H1 (cell line): ENCODE results near the gene JMJD7. TPM values are rescaled to one million over a fixed set of nuclear protein-coding genes. Genes with fewer than 3 reads are reported as not detected.

Experiments used
- CTCF ChIA-PET: fragments of 300-600 bp; sonication (Branson Sonifier 250); formaldehyde crosslinking; loops from one replicate; lab custom pipeline; 2021; ENCODE audit not compliant: partially characterized antibody; lab: Charles Lee
- POLR2A ChIA-PET: fragments of 300-600 bp; sonication (Branson Sonifier 250); formaldehyde crosslinking; loops from one replicate; lab custom pipeline; 2021; ENCODE audit warnings: inconsistent platforms; ENCODE audit not compliant: partially characterized antibody; lab: Charles Lee
- DNase-seq, 2 experiments: peaks; one replicate each; pipeline versions ENCODE4 v3.0.0 to v3.0.0-alpha.2; 2010 to 2022; ENCODE audit warnings: low spot score in 2 of 2, low read depth in 1 of 2, mixed read lengths in 1 of 2
- FAIRE-seq: peaks from 2 replicates; lab custom pipeline; 2011; peaks lifted over from hg19 to GRCh38; lab: Jason Lieb, UNC
- H2AFZ ChIP-seq: 2 replicates; pipeline ENCODE4 v1.8.1; 2012; ENCODE audit warnings: low read length, inconsistent platforms
- H2AK5ac ChIP-seq: 2 replicates; pipeline ENCODE4 v1.6.1; 2013; ENCODE audit warnings: low read depth, low read length
- H2BK120ac ChIP-seq: replicated peaks from 2 replicates; pipeline ENCODE3; 2013; ENCODE audit warnings: low read depth, low read length, inconsistent platforms
- H2BK12ac ChIP-seq: 2 replicates; pipeline ENCODE4 v1.6.1; 2013; ENCODE audit warnings: low read depth, low read length
- H2BK15ac ChIP-seq: 2 replicates; pipeline ENCODE4 v1.6.1; 2013; ENCODE audit warnings: low read length
- H2BK20ac ChIP-seq: 2 replicates; pipeline ENCODE4 v1.6.1; 2013; ENCODE audit warnings: low read length
- H2BK5ac ChIP-seq: 2 replicates; pipeline ENCODE4 v1.6.1; 2013; ENCODE audit warnings: low read depth, low read length
- H3K14ac ChIP-seq: 2 replicates; pipeline ENCODE4 v1.6.1; 2013; ENCODE audit warnings: inconsistent platforms; ENCODE audit not compliant: insufficient read length
- H3K18ac ChIP-seq: 2 replicates; pipeline ENCODE4 v1.6.1; 2013; ENCODE audit warnings: low read length; ENCODE audit errors: extremely low read depth
- H3K23ac ChIP-seq: 2 replicates; pipeline ENCODE4 v1.6.1; 2013; ENCODE audit warnings: inconsistent platforms; ENCODE audit not compliant: insufficient read length
- H3K23me2 ChIP-seq: 2 replicates; pipeline ENCODE4 v1.6.1; 2013; ENCODE audit warnings: low read depth, low read length
- H3K27ac ChIP-seq: 2 replicates; pipeline ENCODE4 v1.6.1; 2011; ENCODE audit warnings: low read depth, low read length, inconsistent platforms
- H3K27me3 ChIP-seq, 4 experiments: replicated peaks in 1 of 4; 1 replicate in 1 of 4; 2 replicates in 3 of 4; pipeline versions ENCODE4 v1.6.1 to v1.8.1; 2011 to 2013; ENCODE audit warnings: low read length in 3 of 4, mild to moderate bottlenecking in 3 of 4, inconsistent platforms in 2 of 4, mixed read lengths in 2 of 4, moderate library complexity in 1 of 4; ENCODE audit not compliant: control insufficient read depth in 3 of 4, insufficient read depth in 3 of 4; ENCODE audit errors: extremely low read depth in 1 of 4
- H3K36me3 ChIP-seq, 4 experiments: 2 replicates each; pipeline versions ENCODE4 v1.6.1 to v1.8.1; 2011 to 2013; ENCODE audit warnings: mild to moderate bottlenecking in 4 of 4, low read length in 3 of 4, moderate library complexity in 2 of 4, control low read depth in 1 of 4, inconsistent platforms in 1 of 4; ENCODE audit not compliant: insufficient read depth in 4 of 4, control insufficient read depth in 2 of 4
- H3K4ac ChIP-seq: replicated peaks from 2 replicates; pipeline ENCODE3; 2013; ENCODE audit warnings: low read length, low read depth, mixed read lengths, inconsistent platforms; ENCODE audit not compliant: insufficient read length
- H3K4me1 ChIP-seq, 4 experiments: replicated peaks in 1 of 4; 1 replicate in 1 of 4; 2 replicates in 3 of 4; pipeline versions ENCODE4 v1.6.1 to v1.8.1; 2011 to 2013; ENCODE audit warnings: low read length in 3 of 4, inconsistent platforms in 2 of 4, mixed read lengths in 1 of 4; ENCODE audit not compliant: insufficient read depth in 4 of 4, control insufficient read depth in 3 of 4
- H3K4me2 ChIP-seq, 2 experiments: 2 replicates each; pipeline versions ENCODE4 v1.6.1 to v1.8.1; 2011 to 2013; ENCODE audit warnings: low read depth in 2 of 2, low read length in 2 of 2, control low read depth in 1 of 2, inconsistent platforms in 1 of 2, mild to moderate bottlenecking in 1 of 2; ENCODE audit not compliant: insufficient read depth in 1 of 2
- H3K4me3 ChIP-seq, 4 experiments: fragments of 200-600, 300-600 bp in 1 of 4; sonication (generic), shearing (Covaris generic), sonication (Bioruptor Twin) in 1 of 4; 2 replicates each; pipeline versions ENCODE4 v1.5.1 to v1.8.1; 2011 to 2016; ENCODE audit warnings: low read length in 4 of 4, low read depth in 3 of 4, control low read depth in 2 of 4, inconsistent platforms in 2 of 4, mild to moderate bottlenecking in 2 of 4, mixed read lengths in 1 of 4, moderate library complexity in 1 of 4; ENCODE audit not compliant: insufficient read depth in 2 of 4; ENCODE audit errors: extremely low read depth in 1 of 4
- H3K56ac ChIP-seq: replicated peaks from 2 replicates; pipeline ENCODE3; 2013; ENCODE audit warnings: low read depth, mild to moderate bottlenecking, mixed read lengths, low read length, inconsistent platforms; ENCODE audit not compliant: insufficient read length
- H3K79me1 ChIP-seq: 2 replicates; pipeline ENCODE4 v1.6.1; 2013; ENCODE audit warnings: low read depth, low read length, control low read depth
- H3K79me2 ChIP-seq, 2 experiments: 2 replicates each; pipeline versions ENCODE4 v1.6.1 to v1.8.1; 2012 to 2013; ENCODE audit warnings: low read length in 2 of 2, mild to moderate bottlenecking in 2 of 2, inconsistent platforms in 1 of 2; ENCODE audit not compliant: insufficient read depth in 2 of 2, control insufficient read depth in 1 of 2
- H3K9ac ChIP-seq, 4 experiments: replicated peaks in 1 of 4; 1 replicate in 1 of 4; 2 replicates in 3 of 4; pipeline versions ENCODE4 v1.6.1 to v1.8.1; 2011 to 2013; ENCODE audit warnings: low read depth in 3 of 4, low read length in 3 of 4, control low read depth in 2 of 4, mild to moderate bottlenecking in 2 of 4, moderate library complexity in 2 of 4, inconsistent platforms in 1 of 4; ENCODE audit errors: extremely low read depth in 1 of 4
- H3K9me3 ChIP-seq, 2 experiments: 2 replicates each; pipeline versions ENCODE4 v1.6.1 to v1.8.1; 2012 to 2013; ENCODE audit warnings: mild to moderate bottlenecking in 2 of 2, moderate library complexity in 2 of 2, control low read depth in 1 of 2, inconsistent platforms in 1 of 2, low read depth in 1 of 2, low read length in 1 of 2, mixed read lengths in 1 of 2; ENCODE audit not compliant: insufficient read depth in 2 of 2
- H4K20me1 ChIP-seq, 2 experiments: replicated peaks in 1 of 2; 2 replicates each; pipeline versions ENCODE3 to v1.8.1; 2011 to 2013; ENCODE audit warnings: inconsistent platforms in 2 of 2, low read length in 2 of 2, mild to moderate bottlenecking in 1 of 2; ENCODE audit not compliant: insufficient read depth in 2 of 2, control insufficient read depth in 1 of 2
- H4K5ac ChIP-seq: 2 replicates; pipeline ENCODE4 v1.6.1; 2013; ENCODE audit warnings: low read length, low read depth, mixed read lengths, inconsistent platforms; ENCODE audit not compliant: insufficient read length
- H4K8ac ChIP-seq: 2 replicates; pipeline ENCODE4 v1.8.0; 2013; ENCODE audit warnings: mild to moderate bottlenecking, moderate library complexity, low read length, inconsistent platforms; ENCODE audit not compliant: insufficient read depth; ENCODE audit errors: extremely low read depth
- H4K91ac ChIP-seq: replicated peaks from 2 replicates; pipeline ENCODE3; 2013; ENCODE audit warnings: low read length, mixed read lengths, inconsistent platforms; ENCODE audit not compliant: insufficient read length
- CBX8 ChIP-seq: fragments of 300-800, 300-1000 bp; sonication (generic); IDR thresholded peaks from 2 replicates; pipeline ENCODE4 v1.7.1; 2016; ENCODE audit warnings: low read depth, low read length, borderline replicate concordance
- CEBPB ChIP-seq: IDR thresholded peaks from 2 replicates; pipeline ENCODE4 v1.6.1; 2012; ENCODE audit warnings: low read depth, low read length
- EGR1 ChIP-seq: IDR thresholded peaks from 2 replicates; pipeline ENCODE4 v1.6.1; 2011; ENCODE audit warnings: low read depth, low read length, borderline replicate concordance
- FOSL1 ChIP-seq: IDR thresholded peaks from 2 replicates; pipeline ENCODE4 v1.6.1; 2011; ENCODE audit warnings: mild to moderate bottlenecking, low read depth, low read length, moderate library complexity; ENCODE audit not compliant: insufficient read depth
- KDM1A ChIP-seq: fragments of 200-600, 300-600 bp; sonication (generic); IDR thresholded peaks from 2 replicates; pipeline ENCODE4 v1.7.1; 2016; ENCODE audit warnings: mild to moderate bottlenecking, low read length, borderline replicate concordance
- KDM4A ChIP-seq: IDR thresholded peaks from one replicate; pipeline ENCODE4 v1.7.1; 2012; ENCODE audit warnings: low read depth, mild to moderate bottlenecking, moderate library complexity, low read length, inconsistent platforms; ENCODE audit not compliant: severe bottlenecking
- POLR2A ChIP-seq, 2 experiments: IDR thresholded peaks; 1 replicate in 1 of 2; 2 replicates in 1 of 2; pipeline ENCODE4 v1.6.1; 2011; ENCODE audit warnings: low read depth in 2 of 2, low read length in 2 of 2, mild to moderate bottlenecking in 2 of 2; ENCODE audit errors: control extremely low read depth in 1 of 2
- RAD21 ChIP-seq, 2 experiments: IDR thresholded peaks in 1 of 2; conservative IDR thresholded peaks in 1 of 2; 2 replicates each; pipeline ENCODE4 v1.6.1; 2011; ENCODE audit warnings: low read depth in 2 of 2, low read length in 2 of 2, improper control_type of control experiment in 1 of 2, inconsistent platforms in 1 of 2, mild to moderate bottlenecking in 1 of 2, moderate library complexity in 1 of 2
- RFX5 ChIP-seq: IDR thresholded peaks from 2 replicates; pipeline ENCODE4 v1.6.1; 2011; ENCODE audit warnings: low read depth, low read length, improper control_type of control experiment, borderline replicate concordance
- SIN3A ChIP-seq, 2 experiments: IDR thresholded peaks in 1 of 2; conservative IDR thresholded peaks in 1 of 2; 2 replicates each; pipeline ENCODE4 v1.6.1; 2011 to 2012; ENCODE audit warnings: low read length in 2 of 2, improper control_type of control experiment in 1 of 2, low read depth in 1 of 2, mild to moderate bottlenecking in 1 of 2
- SP2 ChIP-seq: IDR thresholded peaks from 2 replicates; pipeline ENCODE4 v1.6.1; 2012; ENCODE audit warnings: mild to moderate bottlenecking, low read length, inconsistent platforms
- TAF1 ChIP-seq: IDR thresholded peaks from 2 replicates; pipeline ENCODE4 v1.6.1; 2011; ENCODE audit warnings: mild to moderate bottlenecking, low read depth, low read length
- TEAD4 ChIP-seq: IDR thresholded peaks from 2 replicates; pipeline ENCODE4 v1.6.1; 2012; ENCODE audit warnings: low read depth, low read length, inconsistent platforms, mixed read lengths
- WGBS, 2 experiments: shearing (Covaris generic) in 1 of 2; methylation state at CpG; one replicate each; pipeline versions ENCODE4 v1.1.6 to v1.1.7; 2013 to 2015; ENCODE audit warnings: low lambda C conversion rate in 2 of 2, mixed read lengths in 2 of 2, inconsistent platforms in 1 of 2, low coverage in 1 of 2, missing lambda C conversion rate in 1 of 2; ENCODE audit not compliant: insufficient replicate concordance in 2 of 2, insufficient coverage in 1 of 2, insufficient read length in 1 of 2; ENCODE audit errors: extremely low coverage in 1 of 2, missing lambda C conversion rate in 1 of 2; 5-methylcytosine and 5-hydroxymethylcytosine counted together
- polyA plus RNA-seq, 7 experiments: library from polyadenylated mRNA; depleted of rRNA in 3 of 7; stranded (reverse) in 5 of 7; unstranded in 2 of 7; fragments of >200 nt in 5 of 7; fragments of 200-250 nt in 2 of 7; gene quantifications; 1 replicate in 5 of 7; 2 replicates in 1 of 7; 4 replicates in 1 of 7; pipeline versions ENCODE4 v1.2.1 to v1.2.3, GENCODE V29; 2011 to 2013; ENCODE audit warnings: missing spikeins in 2 of 7, mixed read lengths in 2 of 7
- total RNA-seq: library from RNA; stranded (reverse); fragmentation: NEBNext Ultra II Directional; extraction: Animal tissue kit (Norgen Biotek cat#: 25700); gene quantifications from 2 replicates; pipeline ENCODE4 v1.2.1, GENCODE V29; 2021

The JMJD7 gene
- total and polyA plus RNA-seq, 2 of the 8 experiments (the other 6 are each of a cell fraction or from before 2014, with no cell fraction given), result 15.0 to 20.0 TPM

- Histone ChIP-seq H2BK20ac (no peak overlapping the region), H2AFZ (no peak overlapping the region), H4K5ac (no peak overlapping the region), H4K91ac (no peak overlapping the region), H3K56ac (no peak overlapping the region), H3K9ac (no peak overlapping the region), H4K8ac (no peak overlapping the region), H3K9me3 (no peaks in the 10 kb centered on the region), H3K14ac (no peak overlapping the region), H3K23ac (no peak overlapping the region), H3K79me2 (no peaks in the 10 kb centered on the region; a peak in 1 of 4 replicates), H3K4me3 (no peak overlapping the region), H3K4me2 (no peak overlapping the region), H2BK12ac (no peak overlapping the region), H3K4ac (no peak overlapping the region), H2BK15ac (no peak overlapping the region), H3K18ac (no peak overlapping the region), H2AK5ac (no peak overlapping the region), H3K79me1 (no peaks in the 10 kb centered on the region), H3K27me3 (no peaks in the 10 kb centered on the region), H3K36me3 (no peaks in the 10 kb centered on the region), H3K23me2 (no peaks in the 10 kb centered on the region), H2BK120ac (no peak overlapping the region), H4K20me1 (peaks cover 0 to 2% of the 10 kb centered on the region in 2 experiments), H3K4me1 (no peaks in the 10 kb centered on the region), H2BK5ac (no peak overlapping the region), H3K27ac (no peak overlapping the region)
- DNase-seq (no peak), FAIRE-seq (no peak)
- ChIA-PET CTCF (interaction anchor here (0.8 to 4.1 kb wide), 3 partner anchors 12 to 18 kb away, joined by 3 to 24 read pairs (median 4); no protein-coding TSS in a partner anchor), POLR2A (no interaction called here)
- 87% methylated on average over 9 of the region's 9 CpGs; no CpG with 5 or more reads in 1 of the 2 experiments for WGBS, 2 experiments
- TF ChIP-seq CBX8 (no peak), RFX5 (no peak), EGR1 (no peak), KDM4A (no peak), SP2 (no peak), RAD21 (IDR thresholded peaks at IDR 0.05 in 1 of 2, conservative IDR thresholded peaks at IDR 0.05 in 1 of 2; ENCODE audit: low read depth in 2 of 2, low read length in 2 of 2) (no peak), POLR2A (IDR thresholded peaks at IDR 0.05; ENCODE audit: control extremely low read depth in 1 of 2, low read depth in 2 of 2, low read length in 2 of 2) (no peak), CEBPB (no peak), TAF1 (no peak), SIN3A (conservative IDR thresholded peaks at IDR 0.05 in 1 of 2, IDR thresholded peaks at IDR 0.05 in 1 of 2; ENCODE audit: low read depth in 1 of 2, low read length in 2 of 2) (no peak), TEAD4 (no peak), KDM1A (no peak), FOSL1 (no peak)
These were observed 29.0 kb upstream of the JMJD7 start for GRCh38 chr15:41798607-41799487.
